ENCODE measurements around the gene PRKAR1B. TPM values are rescaled to one million over a fixed set of nuclear protein-coding genes. Genes with fewer than 3 reads are reported as not detected.

Gene PRKAR1B
- total RNA-seq, 2 donors from 2014 or later: 33.5 to 43.2 TPM

- Mint-ChIP-seq H3K4me3 (no peak overlapping the region), H3K9me3 (peaks cover 19% of the 10 kb centered on the region), H3K36me3 (ENCODE audit: low read depth) (peaks cover 38% of the 10 kb centered on the region), H3K27me3 (ENCODE audit: insufficient read depth) (no peaks in the 10 kb centered on the region), H3K4me1 (no peaks in the 10 kb centered on the region), H3K27ac (no peak overlapping the region)
- Histone ChIP-seq H3K9ac (ENCODE audit: extremely low read depth, low read length, poor library complexity, severe bottlenecking) (no peak overlapping the region), H3K27me3 (ENCODE audit: control insufficient read depth, insufficient read depth, low read length, poor library complexity, severe bottlenecking) (no peaks in the 10 kb centered on the region), H3K36me3 (ENCODE audit: control insufficient read depth, insufficient read depth, low read length) (peaks cover 12% of the 10 kb centered on the region), H3K4me3 (ENCODE audit: low read length) (no peak overlapping the region), H3K9me3 (ENCODE audit: control insufficient read depth, low read length) (peaks cover 9% of the 10 kb centered on the region), H3K4me1 (ENCODE audit: control insufficient read depth, insufficient read depth, low read length) (no peaks in the 10 kb centered on the region), H3K27ac (ENCODE audit: low read depth, low read length) (no peak overlapping the region)
- no peak for TF ChIP-seq CTCF (conservative IDR thresholded peaks at IDR 0.05)
- WGBS, 2 experiments (ENCODE audit: insufficient coverage in 1 of 2, insufficient read length in 1 of 2): 94 to 95% methylated on average over 38 to 54 of the region's 54 CpGs
- DNase-seq: no peak
These were observed 56.3 kb downstream of the PRKAR1B start for GRCh38 chr7:670501-671390.

DNA sequence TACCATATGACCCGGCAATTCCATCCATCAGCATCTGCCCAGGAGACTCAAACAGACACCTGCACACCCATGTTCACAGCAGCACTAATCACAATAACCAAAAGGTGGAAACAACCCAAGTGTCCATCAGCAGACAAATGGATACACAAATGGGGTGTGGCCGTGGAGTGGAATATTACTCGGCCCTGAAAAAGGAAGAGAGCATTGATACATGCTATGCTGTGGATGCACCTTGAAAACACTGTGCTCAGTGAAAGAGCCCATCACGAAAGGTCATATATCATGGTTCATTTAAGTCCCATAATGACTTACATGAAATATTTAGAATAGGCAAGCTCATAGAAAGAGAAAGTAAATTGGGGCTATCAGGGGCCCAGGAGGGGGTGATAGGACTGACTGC, 58.1 kb downstream of the PRKAR1B start:
- H3K27ac Mint-ChIP-seq: no peak overlapping the region
- no peak for TF ChIP-seq CTCF (conservative IDR thresholded peaks at IDR 0.05)
- peaks cover 9% of the 10 kb centered on the region for H3K9me3 Mint-ChIP-seq
- H3K36me3 Mint-ChIP-seq (ENCODE audit: low read depth): peaks cover 20% of the 10 kb centered on the region
- no peak overlapping the region for H3K4me3 ChIP-seq (ENCODE audit: low read length)
- H3K9me3 ChIP-seq (ENCODE audit: control insufficient read depth, low read length): no peaks in the 10 kb centered on the region
- WGBS, 2 experiments (ENCODE audit: insufficient coverage in 1 of 2, insufficient read length in 1 of 2): 93 to 96% methylated on average over 3 to 4 of the region's 4 CpGs
- no peak for DNase-seq
- no peaks in the 10 kb centered on the region for H3K4me1 ChIP-seq (ENCODE audit: control insufficient read depth, insufficient read depth, low read length)
- no peaks in the 10 kb centered on the region for H3K36me3 ChIP-seq (ENCODE audit: control insufficient read depth, insufficient read depth, low read length)
- H3K9ac ChIP-seq (ENCODE audit: extremely low read depth, low read length, poor library complexity, severe bottlenecking): no peak overlapping the region
- no peak overlapping the region for H3K27ac ChIP-seq (ENCODE audit: low read depth, low read length)
- no peak overlapping the region for H3K4me3 Mint-ChIP-seq
- no peaks in the 10 kb centered on the region for H3K27me3 ChIP-seq (ENCODE audit: control insufficient read depth, insufficient read depth, low read length, poor library complexity, severe bottlenecking)
- no peaks in the 10 kb centered on the region for H3K4me1 Mint-ChIP-seq
- H3K27me3 Mint-ChIP-seq (ENCODE audit: insufficient read depth): no peaks in the 10 kb centered on the region

GRCh38 chr7:668139-668931, 58.7 kb downstream of the PRKAR1B start:
- no peak overlapping the region for H3K9ac ChIP-seq (ENCODE audit: extremely low read depth, low read length, poor library complexity, severe bottlenecking)
- H3K36me3 ChIP-seq (ENCODE audit: control insufficient read depth, insufficient read depth, low read length): no peaks in the 10 kb centered on the region
- H3K4me3 Mint-ChIP-seq: no peak overlapping the region
- no peak for DNase-seq
- peaks cover 9% of the 10 kb centered on the region for H3K9me3 Mint-ChIP-seq
- WGBS, 2 experiments (ENCODE audit: insufficient coverage in 1 of 2, insufficient read length in 1 of 2): 93 to 96% methylated on average over 14 to 16 of the region's 16 CpGs
- H3K4me3 ChIP-seq (ENCODE audit: low read length): no peak overlapping the region
- peaks cover 16% of the 10 kb centered on the region for H3K36me3 Mint-ChIP-seq (ENCODE audit: low read depth)
- no peaks in the 10 kb centered on the region for H3K27me3 Mint-ChIP-seq (ENCODE audit: insufficient read depth)
- H3K27ac Mint-ChIP-seq: no peak overlapping the region
- no peaks in the 10 kb centered on the region for H3K4me1 ChIP-seq (ENCODE audit: control insufficient read depth, insufficient read depth, low read length)
- no peaks in the 10 kb centered on the region for H3K27me3 ChIP-seq (ENCODE audit: control insufficient read depth, insufficient read depth, low read length, poor library complexity, severe bottlenecking)
- H3K27ac ChIP-seq (ENCODE audit: low read depth, low read length): peak overlapping the region; percentile 25
- H3K4me1 Mint-ChIP-seq: no peaks in the 10 kb centered on the region
- H3K9me3 ChIP-seq (ENCODE audit: control insufficient read depth, low read length): no peaks in the 10 kb centered on the region
- TF ChIP-seq CTCF (conservative IDR thresholded peaks at IDR 0.05): no peak

Measured in endodermal cell (in vitro differentiated cells).